Endothelial cell of umbilical vein (primary cell): ENCODE data around the gene NFATC3.

Experiments used
- CTCF ChIP-seq, 2 donors: IDR thresholded peaks; 1 replicate in 1 of 2; 2 replicates in 1 of 2; pipeline ENCODE4 v1.5.1; 2011; ENCODE audit warnings: low read length in 2 of 2, mild to moderate bottlenecking in 2 of 2, moderate library complexity in 2 of 2, control low read depth in 1 of 2, inconsistent platforms in 1 of 2, low read depth in 1 of 2; ENCODE audit not compliant: insufficient read depth in 1 of 2; ENCODE audit errors: extremely low read depth in 1 of 2
- EZH2 ChIP-seq: IDR thresholded peaks from 2 replicates; pipeline ENCODE4 v1.6.1; 2012; ENCODE audit warnings: borderline replicate concordance, low read depth, mild to moderate bottlenecking, moderate library complexity, low read length, inconsistent platforms; ENCODE audit not compliant: severe bottlenecking
- FOS ChIP-seq: IDR thresholded peaks from 2 replicates; pipeline ENCODE4 v1.6.1; 2011; ENCODE audit warnings: mild to moderate bottlenecking, low read length, moderate library complexity, borderline replicate concordance; ENCODE audit not compliant: insufficient read depth
- GATA2 ChIP-seq: IDR thresholded peaks from 2 replicates; pipeline ENCODE4 v1.7.0; 2011; ENCODE audit warnings: low read depth, mild to moderate bottlenecking, moderate library complexity, mixed read lengths, low read length; ENCODE audit not compliant: insufficient read length, insufficient read depth
- JUN ChIP-seq: IDR thresholded peaks from 2 replicates; pipeline ENCODE4 v1.6.1; 2011; ENCODE audit warnings: borderline replicate concordance, low read depth; ENCODE audit not compliant: insufficient read length, insufficient read depth
- MAX ChIP-seq: IDR thresholded peaks from 2 replicates; pipeline ENCODE4 v1.6.1; 2011; ENCODE audit not compliant: insufficient read depth, insufficient read length
- POLR2AphosphoS5 ChIP-seq: IDR thresholded peaks from 2 replicates; pipeline ENCODE4 v1.6.1; 2012; ENCODE audit warnings: low read depth, mild to moderate bottlenecking, control low read depth, low read length, moderate library complexity; ENCODE audit not compliant: insufficient read depth

GRCh38 chr16:68068926-68069325 lies 16.2 kb upstream of the NFATC3 start:
- no peak for TF ChIP-seq CTCF (IDR thresholded peaks at IDR 0.05; ENCODE audit: extremely low read depth in 1 of 2, insufficient read depth in 1 of 2, low read depth in 1 of 2, low read length in 2 of 2)
- TF ChIP-seq EZH2: no peak
- no peak for TF ChIP-seq FOS
- no peak for TF ChIP-seq POLR2AphosphoS5
- TF ChIP-seq GATA2: no peak
- no peak for TF ChIP-seq JUN
- TF ChIP-seq MAX: no peak
